Fibroblast of lung (primary cell): ENCODE measurements around the gene COX4I1. TPM values are rescaled to one million over a fixed set of nuclear protein-coding genes. Genes with fewer than 3 reads are reported as not detected.

ENCODE experiments used
- DNase-seq, 2 donors: peaks; one replicate each; pipeline versions ENCODE4 v3.0.0 to v3.0.0-alpha.2; 2010; ENCODE audit warnings: low read depth in 2 of 2
- H2AFZ ChIP-seq: 2 replicates; pipeline ENCODE4 v1.5.1; 2012; ENCODE audit warnings: low read length, control low read depth, inconsistent platforms
- H3K27ac ChIP-seq: 2 replicates; pipeline ENCODE4 v1.5.1; 2011; ENCODE audit warnings: low read length, control low read depth; ENCODE audit not compliant: insufficient read depth
- H3K27me3 ChIP-seq: 2 replicates; pipeline ENCODE4 v1.5.1; 2011; ENCODE audit warnings: mild to moderate bottlenecking, low read length; ENCODE audit not compliant: control insufficient read depth, insufficient read depth
- H3K36me3 ChIP-seq: 2 replicates; pipeline ENCODE4 v1.5.1; 2011; ENCODE audit warnings: low read length; ENCODE audit not compliant: control insufficient read depth, insufficient read depth
- H3K4me1 ChIP-seq: 2 replicates; pipeline ENCODE4 v1.5.1; 2011; ENCODE audit warnings: low read length; ENCODE audit not compliant: control insufficient read depth, insufficient read depth; ENCODE audit errors: extremely low read depth
- H3K4me2 ChIP-seq: 2 replicates; pipeline ENCODE4 v1.5.1; 2011; ENCODE audit warnings: low read length, control low read depth; ENCODE audit not compliant: insufficient read depth; ENCODE audit errors: extremely low read depth
- H3K4me3 ChIP-seq, 4 experiments: fragments of 200-600 bp in 1 of 4; sonication (generic) in 1 of 4; replicated peaks in 1 of 4; 2 replicates each; pipeline ENCODE4 v1.5.1; 2011 to 2016; ENCODE audit warnings: low read length in 4 of 4, low read depth in 3 of 4, mild to moderate bottlenecking in 3 of 4, control low read depth in 2 of 4, inconsistent platforms in 1 of 4, mixed read lengths in 1 of 4; ENCODE audit not compliant: insufficient read depth in 1 of 4; ENCODE audit errors: control extremely low read depth in 1 of 4
- H3K79me2 ChIP-seq: 2 replicates; pipeline ENCODE4 v1.5.1; 2012; ENCODE audit warnings: mild to moderate bottlenecking, low read length, inconsistent platforms; ENCODE audit not compliant: control insufficient read depth, insufficient read depth
- H3K9ac ChIP-seq: 2 replicates; pipeline ENCODE4 v1.5.1; 2011; ENCODE audit warnings: mild to moderate bottlenecking, low read length, control low read depth; ENCODE audit not compliant: insufficient read depth
- H3K9me3 ChIP-seq: 2 replicates; pipeline ENCODE4 v1.5.1; 2012; ENCODE audit warnings: low read depth, low read length; ENCODE audit not compliant: control insufficient read depth, insufficient read depth
- H4K20me1 ChIP-seq: 2 replicates; pipeline ENCODE4 v1.5.1; 2011; ENCODE audit warnings: low read length; ENCODE audit not compliant: control insufficient read depth, insufficient read depth; ENCODE audit errors: extremely low read depth
- CTCF ChIP-seq, 2 donors: IDR thresholded peaks in 1 of 2; conservative IDR thresholded peaks in 1 of 2; 1 replicate in 1 of 2; 2 replicates in 1 of 2; pipeline ENCODE4 v1.5.1; 2011 to 2012; ENCODE audit warnings: low read length in 2 of 2, control low read depth in 1 of 2, inconsistent platforms in 1 of 2, low read depth in 1 of 2, mild to moderate bottlenecking in 1 of 2
- EZH2 ChIP-seq: IDR thresholded peaks from 2 replicates; pipeline ENCODE4 v1.5.1; 2012; ENCODE audit warnings: low read length, control low read depth, mild to moderate bottlenecking; ENCODE audit errors: missing control alignments
- polyA plus RNA-seq, 2 donors: library from polyadenylated mRNA; depleted of rRNA in 1 of 2; stranded (reverse) in 1 of 2; unstranded in 1 of 2; fragments of >200 nt; gene quantifications; 2 replicates each; pipeline ENCODE4 v1.2.1, GENCODE V29; 2011 to 2012; ENCODE audit warnings: missing spikeins in 1 of 2
- total RNA-seq: library from RNA; depleted of rRNA; stranded (reverse); fragments of >200 nt; gene quantifications from 2 replicates; pipeline ENCODE4 v1.2.1, GENCODE V29; 2014

Gene COX4I1
- total and polyA plus RNA-seq, 2 donors (not counting 1 experiment from before 2014, with no cell fraction given): 442 to 653 TPM

DNA sequence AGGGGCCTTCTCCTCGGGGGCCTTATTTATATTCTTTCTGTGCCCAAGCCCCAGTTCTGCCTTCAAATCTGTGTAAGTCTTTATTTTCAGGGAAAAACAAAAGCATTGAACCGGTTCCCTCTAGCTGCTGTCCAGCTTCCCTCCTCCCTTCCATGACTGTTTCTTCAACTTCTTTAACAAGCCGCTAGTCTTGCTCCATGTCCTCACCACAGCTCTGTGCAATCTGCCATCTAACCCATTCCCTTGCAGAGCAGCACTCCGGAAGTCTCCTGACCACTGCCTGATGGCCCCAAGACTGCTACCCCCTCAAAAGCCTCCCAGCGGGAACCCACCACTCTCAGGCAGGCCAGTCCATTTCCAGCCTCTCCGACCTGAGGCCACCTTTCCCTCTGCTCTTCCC lies 17.0 kb upstream of the COX4I1 start:
- H3K9me3 ChIP-seq: no peaks in the 10 kb centered on the region
- H3K79me2 ChIP-seq: peaks cover 17% of the 10 kb centered on the region
- H3K4me3 ChIP-seq: no peak overlapping the region
- H3K27ac ChIP-seq: peak overlapping the region; percentile 58
- no peak overlapping the region for H3K4me2 ChIP-seq
- peaks cover 10% of the 10 kb centered on the region for H3K4me1 ChIP-seq
- TF ChIP-seq CTCF (conservative IDR thresholded peaks at IDR 0.05 in 1 of 2, IDR thresholded peaks at IDR 0.05 in 1 of 2; ENCODE audit: low read depth in 1 of 2, low read length in 2 of 2) (peak in 1 of 2 donors; percentile 14), EZH2 (no peak)
- H3K9ac ChIP-seq: no peak overlapping the region
- DNase-seq: peak; percentile 40 to 51
- no peaks in the 10 kb centered on the region for H4K20me1 ChIP-seq
- peaks cover 26% of the 10 kb centered on the region for H3K36me3 ChIP-seq
- H2AFZ ChIP-seq: no peak overlapping the region
- no peaks in the 10 kb centered on the region for H3K27me3 ChIP-seq

GRCh38 chr16:85783441-85783840 lies 16.1 kb upstream of the COX4I1 start:
- H3K4me3 ChIP-seq: no peak overlapping the region
- peaks cover 22% of the 10 kb centered on the region for H3K79me2 ChIP-seq
- no peaks in the 10 kb centered on the region for H4K20me1 ChIP-seq

DNA sequence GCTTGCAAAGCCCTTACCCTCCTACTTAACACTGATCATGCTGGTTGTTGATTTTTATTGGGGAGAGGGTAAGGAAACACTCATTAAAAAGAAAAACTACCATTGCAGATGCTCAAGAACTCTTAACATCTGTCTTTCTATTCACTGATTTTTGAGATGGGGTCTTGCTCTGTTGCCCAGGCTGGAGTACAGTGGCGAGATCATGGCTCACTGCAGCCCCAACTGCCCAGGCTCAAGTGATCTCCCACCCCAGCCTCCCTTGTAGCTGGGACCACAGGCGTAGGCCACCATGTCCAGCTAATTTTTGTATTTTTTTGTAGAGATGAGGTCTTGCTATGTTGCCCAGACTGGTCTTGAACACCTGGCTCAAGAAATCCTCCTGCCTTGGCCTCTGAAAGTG lies 14.7 kb upstream of the COX4I1 start:
- no peaks in the 10 kb centered on the region for H4K20me1 ChIP-seq
- no peak overlapping the region for H3K4me3 ChIP-seq
- peaks cover 25% of the 10 kb centered on the region for H3K36me3 ChIP-seq
- H3K4me2 ChIP-seq: no peak overlapping the region
- H3K9me3 ChIP-seq: no peaks in the 10 kb centered on the region
- no peak overlapping the region for H2AFZ ChIP-seq
- no peaks in the 10 kb centered on the region for H3K27me3 ChIP-seq
- H3K79me2 ChIP-seq: peaks cover 28% of the 10 kb centered on the region
- no peak for DNase-seq
- no peak overlapping the region for H3K9ac ChIP-seq
- H3K4me1 ChIP-seq: peaks cover 10% of the 10 kb centered on the region
- TF ChIP-seq CTCF (conservative IDR thresholded peaks at IDR 0.05 in 1 of 2, IDR thresholded peaks at IDR 0.05 in 1 of 2; ENCODE audit: low read depth in 1 of 2, low read length in 2 of 2) (no peak), EZH2 (no peak)
- H3K27ac ChIP-seq: no peak overlapping the region

More at GRCh38 chr16:85783441-85783840, 16.1 kb upstream of the COX4I1 start:
- Histone ChIP-seq H3K9ac (no peak overlapping the region), H3K9me3 (no peaks in the 10 kb centered on the region), H3K4me1 (peaks cover 10% of the 10 kb centered on the region), H3K27ac (no peak overlapping the region), H3K4me2 (no peak overlapping the region), H3K36me3 (peaks cover 26% of the 10 kb centered on the region), H3K27me3 (no peaks in the 10 kb centered on the region), H2AFZ (no peak overlapping the region)
- no peak for DNase-seq
- TF ChIP-seq EZH2: no peak
- TF ChIP-seq CTCF (conservative IDR thresholded peaks at IDR 0.05 in 1 of 2, IDR thresholded peaks at IDR 0.05 in 1 of 2; ENCODE audit: low read depth in 1 of 2, low read length in 2 of 2): no peak
